IMR-90 (cell line): Measurements from ENCODE around the gene FAM216B.

Experiments
- MAFK ChIP-seq: IDR thresholded peaks from 2 replicates; pipeline ENCODE4 v1.6.1; 2012; ENCODE audit warnings: low read depth, low read length, improper control_type of control experiment
- POLR2A ChIP-seq: IDR thresholded peaks from 2 replicates; pipeline ENCODE4 v1.6.1; 2012; ENCODE audit warnings: mild to moderate bottlenecking, low read depth, low read length
- RAD21 ChIP-seq: IDR thresholded peaks from 2 replicates; pipeline ENCODE4 v1.6.1; 2012; ENCODE audit warnings: low read length, improper control_type of control experiment
- RFX5 ChIP-seq: IDR thresholded peaks from 2 replicates; pipeline ENCODE4 v1.8.0; 2012; ENCODE audit warnings: low read depth, mild to moderate bottlenecking, low read length, moderate library complexity
- TF ChIP-seq, protein P1 (sequence below): conservative IDR thresholded peaks from 2 replicates; pipeline ENCODE4 v1.5.1; 2012; ENCODE audit warnings: mild to moderate bottlenecking, low read depth, low read length, improper control_type of control experiment

DNA sequence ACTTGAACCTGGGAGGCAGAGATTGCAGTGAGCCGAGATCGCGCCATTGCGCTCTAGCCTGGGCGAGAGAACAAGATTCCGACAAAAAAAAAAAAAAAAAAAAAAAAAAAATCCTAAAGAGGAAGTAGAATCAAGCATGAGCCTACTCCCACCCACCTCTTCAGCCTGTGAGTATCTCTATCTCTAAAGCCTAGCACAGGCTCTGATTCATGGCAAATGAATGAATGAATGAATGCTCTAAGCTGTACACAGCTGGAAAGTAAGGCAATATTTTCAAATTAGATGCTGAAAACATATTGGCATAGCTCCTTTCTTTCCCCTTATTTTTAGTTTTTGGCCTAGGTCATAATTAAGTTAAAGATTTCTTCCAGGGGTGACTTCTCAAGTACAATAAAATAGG lies 35.7 kb upstream of the FAM216B start:
- TF ChIP-seq, protein P1, sequence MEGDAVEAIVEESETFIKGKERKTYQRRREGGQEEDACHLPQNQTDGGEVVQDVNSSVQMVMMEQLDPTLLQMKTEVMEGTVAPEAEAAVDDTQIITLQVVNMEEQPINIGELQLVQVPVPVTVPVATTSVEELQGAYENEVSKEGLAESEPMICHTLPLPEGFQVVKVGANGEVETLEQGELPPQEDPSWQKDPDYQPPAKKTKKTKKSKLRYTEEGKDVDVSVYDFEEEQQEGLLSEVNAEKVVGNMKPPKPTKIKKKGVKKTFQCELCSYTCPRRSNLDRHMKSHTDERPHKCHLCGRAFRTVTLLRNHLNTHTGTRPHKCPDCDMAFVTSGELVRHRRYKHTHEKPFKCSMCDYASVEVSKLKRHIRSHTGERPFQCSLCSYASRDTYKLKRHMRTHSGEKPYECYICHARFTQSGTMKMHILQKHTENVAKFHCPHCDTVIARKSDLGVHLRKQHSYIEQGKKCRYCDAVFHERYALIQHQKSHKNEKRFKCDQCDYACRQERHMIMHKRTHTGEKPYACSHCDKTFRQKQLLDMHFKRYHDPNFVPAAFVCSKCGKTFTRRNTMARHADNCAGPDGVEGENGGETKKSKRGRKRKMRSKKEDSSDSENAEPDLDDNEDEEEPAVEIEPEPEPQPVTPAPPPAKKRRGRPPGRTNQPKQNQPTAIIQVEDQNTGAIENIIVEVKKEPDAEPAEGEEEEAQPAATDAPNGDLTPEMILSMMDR: no peak
- TF ChIP-seq RFX5 (no peak), POLR2A (no peak), RAD21 (no peak), MAFK (no peak)
